ENCODE measurements around the gene RABGAP1L. TPM values are rescaled to one million over a fixed set of nuclear protein-coding genes. Genes with fewer than 3 reads are reported as not detected.

RABGAP1L gene
- polyA plus RNA-seq, 1 donor (not counting 4 experiments of a cell fraction or from before 2014, with no cell fraction given) = 24.2 TPM

GRCh38 chr1:174324939-174325338 lies 165.6 kb downstream of the RABGAP1L start:
- H3K9me1 ChIP-seq (ENCODE audit: control insufficient read depth, extremely low read depth, insufficient read depth, low read length) = no peaks in the 10 kb centered on the region
- no peak overlapping the region for H3K4me3 ChIP-seq (ENCODE audit: control insufficient read depth in 2 of 3, extremely low read depth in 1 of 3, insufficient read depth in 2 of 3, low read depth in 1 of 3, low read length in 3 of 3)
- H3K36me3 ChIP-seq (ENCODE audit: control insufficient read depth in 2 of 2, extremely low read depth in 1 of 2, insufficient read depth in 2 of 2, low read length in 2 of 2) = peaks cover 0 to 3% of the 10 kb centered on the region in 2 experiments
- H3K9me3 ChIP-seq (ENCODE audit: control insufficient read depth, low read depth, low read length) = peaks cover 6% of the 10 kb centered on the region
- H3K9ac ChIP-seq (ENCODE audit: control insufficient read depth, extremely low read depth, insufficient read depth, low read length) = no peak overlapping the region
- no peaks in the 10 kb centered on the region for H4K20me1 ChIP-seq (ENCODE audit: control insufficient read depth, extremely low read depth, insufficient read depth, low read length)
- no peaks in the 10 kb centered on the region for H3K27me3 ChIP-seq (ENCODE audit: control insufficient read depth, extremely low read depth, insufficient read depth, low read length)
- no peak for DNase-seq (ENCODE audit: low read depth, low spot score)
- no peak overlapping the region for H3K27ac ChIP-seq (ENCODE audit: control insufficient read depth, insufficient read depth, low read length)
- no peaks in the 10 kb centered on the region for H3K79me2 ChIP-seq (ENCODE audit: control insufficient read depth, insufficient read depth, low read length)
- peaks cover 10% of the 10 kb centered on the region for H3K4me1 ChIP-seq (ENCODE audit: control insufficient read depth, extremely low read depth, insufficient read depth, low read length)
- H3K4me2 ChIP-seq (ENCODE audit: control insufficient read depth, extremely low read depth, insufficient read depth, low read depth, low read length) = no peak overlapping the region
- no peak overlapping the region for H2AFZ ChIP-seq (ENCODE audit: control insufficient read depth, low read length)
- no peak for FAIRE-seq
- dilution Hi-C loops (cut with MboI; ENCODE audit: extremely low pct_ligation_motif_present, low sequenced_read_pairs) = no loop called here
- TF ChIP-seq EZH2 (IDR thresholded peaks at IDR 0.05; ENCODE audit: low read length) (no peak), CTCF (optimal IDR thresholded peaks at IDR 0.05 in 1 of 3, IDR thresholded peaks at IDR 0.05 in 1 of 3, conservative IDR thresholded peaks at IDR 0.05 in 1 of 3; ENCODE audit: extremely low read depth in 1 of 3, insufficient read depth in 2 of 3, low read length in 3 of 3) (no peak)

DNA sequence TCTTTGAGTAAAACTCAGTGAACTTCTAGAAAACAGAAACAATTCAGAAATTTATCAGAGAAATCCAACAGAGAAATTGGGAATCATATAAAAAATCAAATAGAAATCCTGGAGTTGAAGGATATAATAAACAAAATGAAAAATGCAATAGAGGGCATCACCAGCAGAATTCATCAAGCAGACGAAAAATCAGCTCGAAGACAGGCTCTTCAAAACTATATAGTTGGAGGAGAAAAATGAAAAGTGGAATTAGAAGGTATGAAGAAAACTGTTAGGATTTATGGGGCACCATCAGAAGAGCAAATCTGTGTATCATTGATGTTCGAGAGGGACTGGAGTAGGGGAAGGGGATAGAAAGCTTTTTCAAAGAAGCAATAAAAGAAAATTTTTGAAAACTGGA lies 167.0 kb downstream of the RABGAP1L start:
- no peaks in the 10 kb centered on the region for H3K79me2 ChIP-seq (ENCODE audit: control insufficient read depth, insufficient read depth, low read length)
- H3K9me3 ChIP-seq (ENCODE audit: control insufficient read depth, low read depth, low read length) = peaks cover 5% of the 10 kb centered on the region
- no peak overlapping the region for H3K4me2 ChIP-seq (ENCODE audit: control insufficient read depth, extremely low read depth, insufficient read depth, low read depth, low read length)
- H3K27ac ChIP-seq (ENCODE audit: control insufficient read depth, insufficient read depth, low read length) = no peak overlapping the region
- H3K9ac ChIP-seq (ENCODE audit: control insufficient read depth, extremely low read depth, insufficient read depth, low read length) = no peak overlapping the region
- H2AFZ ChIP-seq (ENCODE audit: control insufficient read depth, low read length) = no peak overlapping the region
- dilution Hi-C loops (cut with MboI; ENCODE audit: extremely low pct_ligation_motif_present, low sequenced_read_pairs) = no loop called here
- no peak for TF ChIP-seq CTCF (optimal IDR thresholded peaks at IDR 0.05 in 1 of 3, IDR thresholded peaks at IDR 0.05 in 1 of 3, conservative IDR thresholded peaks at IDR 0.05 in 1 of 3; ENCODE audit: extremely low read depth in 1 of 3, insufficient read depth in 2 of 3, low read length in 3 of 3)
- TF ChIP-seq EZH2 (IDR thresholded peaks at IDR 0.05; ENCODE audit: low read length) = no peak
- H3K36me3 ChIP-seq (ENCODE audit: control insufficient read depth in 2 of 2, extremely low read depth in 1 of 2, insufficient read depth in 2 of 2, low read length in 2 of 2) = peaks cover 0 to 3% of the 10 kb centered on the region in 2 experiments
- H3K4me1 ChIP-seq (ENCODE audit: control insufficient read depth, extremely low read depth, insufficient read depth, low read length) = peaks cover 10% of the 10 kb centered on the region
- no peaks in the 10 kb centered on the region for H3K27me3 ChIP-seq (ENCODE audit: control insufficient read depth, extremely low read depth, insufficient read depth, low read length)
- no peaks in the 10 kb centered on the region for H3K9me1 ChIP-seq (ENCODE audit: control insufficient read depth, extremely low read depth, insufficient read depth, low read length)
- DNase-seq (ENCODE audit: low read depth, low spot score) (no peak), FAIRE-seq (no peak)
- no peak overlapping the region for H3K4me3 ChIP-seq (ENCODE audit: control insufficient read depth in 2 of 3, extremely low read depth in 1 of 3, insufficient read depth in 2 of 3, low read depth in 1 of 3, low read length in 3 of 3)
- no peaks in the 10 kb centered on the region for H4K20me1 ChIP-seq (ENCODE audit: control insufficient read depth, extremely low read depth, insufficient read depth, low read length)

Data from keratinocyte (primary cell).